Mesodermal cell (in vitro differentiated cells): Measurements from ENCODE around the gene GRID1.
"Not testable (repeated sequence)": the region's sequence is repeated elsewhere in the genome, so short reads cannot be mapped to it uniquely, and the experiment has no call there.

Experiments
- H3K27ac ChIP-seq: 2 replicates; pipeline ENCODE4 v1.7.0; 2013; ENCODE audit warnings: mild to moderate bottlenecking, low read depth, low read length, moderate library complexity; ENCODE audit not compliant: severe bottlenecking
- H3K36me3 ChIP-seq: 2 replicates; pipeline ENCODE4 v1.7.1; 2013; ENCODE audit warnings: mild to moderate bottlenecking, low read length, moderate library complexity; ENCODE audit not compliant: control insufficient read depth, insufficient read depth
- H3K4me1 ChIP-seq: one replicate; pipeline ENCODE4 v1.7.1; 2013; ENCODE audit warnings: mild to moderate bottlenecking, low read length; ENCODE audit not compliant: insufficient read depth, control insufficient read depth, poor library complexity, severe bottlenecking
- H3K4me3 ChIP-seq: 2 replicates; pipeline ENCODE4 v1.7.0; 2013; ENCODE audit warnings: low read length, control low read depth, mild to moderate bottlenecking; ENCODE audit not compliant: insufficient read depth, poor library complexity, severe bottlenecking; ENCODE audit errors: extremely low read depth
- H3K9me3 ChIP-seq: 2 replicates; pipeline ENCODE4 v1.7.1; 2013; ENCODE audit warnings: mild to moderate bottlenecking, low read length, moderate library complexity; ENCODE audit not compliant: control insufficient read depth
- WGBS, 2 experiments: methylation state at CpG; one replicate each; pipeline ENCODE4 v1.1.5; 2013; ENCODE audit warnings: missing lambda C conversion rate in 2 of 2; ENCODE audit not compliant: insufficient coverage in 2 of 2; 5-methylcytosine and 5-hydroxymethylcytosine counted together

GRID1 gene

GRCh38 chr10:85961073-85961472 is 405.5 kb downstream of the GRID1 start:
- Histone ChIP-seq H3K27ac (no peak overlapping the region), H3K9me3 (no peaks in the 10 kb centered on the region), H3K36me3 (no peaks in the 10 kb centered on the region), H3K4me1 (no peaks in the 10 kb centered on the region), H3K4me3 (no peak overlapping the region)
- 80 to 83% methylated on average over 4 to 5 of the region's 6 CpGs for WGBS, 2 experiments

DNA sequence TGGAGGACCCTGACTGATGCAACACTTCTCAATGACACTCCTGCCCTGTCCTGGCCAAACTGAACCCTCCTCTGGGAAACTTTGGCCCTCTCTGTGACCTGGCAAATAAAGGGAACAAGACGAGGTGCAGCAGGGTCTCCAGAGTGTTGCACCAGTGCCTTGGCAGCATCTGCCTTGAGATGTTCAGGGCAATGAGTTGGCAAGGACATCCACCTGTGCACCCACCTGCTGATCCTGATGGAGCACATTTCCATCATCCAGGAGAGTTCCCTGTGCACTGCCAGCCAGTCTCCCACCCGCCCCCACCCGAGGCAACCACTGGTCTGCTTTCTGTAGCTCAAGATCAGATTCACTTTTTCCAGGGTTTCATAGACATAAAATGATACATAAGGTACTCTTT is 407.4 kb downstream of the GRID1 start:
- WGBS, 2 experiments: 82% methylated on average over 3 of the region's 3 CpGs; no CpG with 5 or more reads in 1 of the 2 experiments
- no peak overlapping the region for H3K4me3 ChIP-seq

GRCh38 chr10:85950921-85951320 is 415.7 kb downstream of the GRID1 start:
- Histone ChIP-seq H3K9me3 (no peaks in the 10 kb centered on the region), H3K4me3 (no peak overlapping the region), H3K4me1 (no peaks in the 10 kb centered on the region), H3K27ac (no peak overlapping the region), H3K36me3 (no peaks in the 10 kb centered on the region)
- WGBS, 2 experiments: 90% methylated on average over 1 of the region's 2 CpGs; no CpG with 5 or more reads in 1 of the 2 experiments

More for the DNA sequence above, 407.4 kb downstream of the GRID1 start:
- no peak overlapping the region for H3K27ac ChIP-seq
- H3K4me1 ChIP-seq: no peaks in the 10 kb centered on the region
- no peaks in the 10 kb centered on the region for H3K9me3 ChIP-seq
- H3K36me3 ChIP-seq: no peaks in the 10 kb centered on the region

DNA sequence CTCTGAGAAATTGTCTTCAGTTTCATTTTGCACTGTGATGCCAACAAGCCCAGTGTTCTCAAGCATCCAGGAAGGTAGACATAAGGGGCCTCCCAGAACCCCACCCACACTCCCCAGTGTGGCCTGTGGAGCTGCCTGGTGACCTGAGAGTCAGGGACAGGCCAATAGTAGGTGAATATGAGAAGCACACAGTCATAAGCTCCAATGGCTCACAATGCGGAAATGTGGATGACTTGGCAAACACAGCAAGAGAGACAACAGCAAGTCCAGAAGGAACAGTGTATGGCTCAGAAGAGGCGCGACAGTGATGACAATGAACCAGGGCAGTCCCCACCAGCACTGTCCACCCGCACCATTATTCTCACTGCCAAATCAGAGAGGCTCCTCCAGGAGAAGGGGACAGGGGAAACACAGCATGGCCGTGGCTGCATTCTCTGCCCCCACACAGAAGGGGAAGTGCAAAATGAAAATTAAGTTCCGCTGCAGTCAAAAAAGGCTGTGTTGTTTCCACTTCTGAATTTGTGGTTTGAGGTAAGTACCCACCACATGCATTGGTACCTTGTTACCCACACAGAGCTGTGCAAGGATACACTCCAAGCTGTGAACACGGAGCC is 419.8 kb downstream of the GRID1 start:
- Histone ChIP-seq H3K27ac (no peak overlapping the region), H3K9me3 (no peaks in the 10 kb centered on the region), H3K4me1 (no peaks in the 10 kb centered on the region), H3K36me3 (no peaks in the 10 kb centered on the region), H3K4me3 (no peak overlapping the region)
- WGBS, 2 experiments: 90 to 93% methylated on average over 3 to 5 of the region's 7 CpGs

DNA sequence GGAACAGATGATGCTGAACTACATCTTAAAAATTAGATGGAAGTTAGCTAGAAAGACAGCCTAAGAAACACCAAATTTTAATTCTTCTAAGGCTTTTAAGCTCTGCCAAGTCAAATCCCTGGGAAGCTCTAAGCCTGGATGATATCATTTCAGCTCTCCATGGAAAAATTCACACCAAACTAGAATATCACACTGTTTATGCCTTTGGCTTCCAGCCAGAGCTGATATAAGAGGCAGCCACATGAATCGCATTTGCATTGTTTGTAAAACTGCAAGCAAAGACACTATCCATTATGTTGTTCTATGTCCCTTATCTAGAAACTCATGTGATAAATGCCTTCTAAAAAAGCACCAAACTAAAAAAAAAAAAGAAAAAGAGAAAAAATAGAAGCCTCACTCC is 430.4 kb downstream of the GRID1 start:
- H3K36me3 ChIP-seq: no peaks in the 10 kb centered on the region
- H3K9me3 ChIP-seq: no peaks in the 10 kb centered on the region
- no peak overlapping the region for H3K4me3 ChIP-seq
- 75 to 100% methylated on average over 1 of the region's 1 CpG for WGBS, 2 experiments
- no peak overlapping the region for H3K27ac ChIP-seq
- no peaks in the 10 kb centered on the region for H3K4me1 ChIP-seq

DNA sequence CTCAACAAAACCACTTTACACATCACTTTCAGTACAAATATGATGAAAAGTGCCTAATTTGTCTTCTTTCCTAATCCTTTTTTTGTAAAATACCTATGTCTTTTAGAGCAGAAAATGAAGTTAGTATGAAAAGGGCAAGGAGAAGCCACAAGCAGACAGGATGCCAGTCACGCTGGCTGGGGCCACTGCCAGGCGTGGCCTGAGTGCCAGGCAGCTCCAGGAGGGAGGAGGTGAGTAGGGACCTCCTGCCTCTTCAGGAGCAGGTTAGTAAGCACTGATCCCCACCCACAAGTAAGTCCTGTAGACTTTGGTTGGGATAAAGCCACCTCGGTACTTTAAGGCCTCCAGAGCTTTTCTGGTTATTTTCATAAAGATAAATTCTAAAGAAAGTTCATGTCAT is 432.0 kb downstream of the GRID1 start:
- 100% methylated on average over 2 of the region's 3 CpGs; no CpG with 5 or more reads in 1 of the 2 experiments for WGBS, 2 experiments
- no peaks in the 10 kb centered on the region for H3K9me3 ChIP-seq
- no peaks in the 10 kb centered on the region for H3K36me3 ChIP-seq
- H3K27ac ChIP-seq: no peak overlapping the region
- no peaks in the 10 kb centered on the region for H3K4me1 ChIP-seq
- H3K4me3 ChIP-seq: no peak overlapping the region

DNA sequence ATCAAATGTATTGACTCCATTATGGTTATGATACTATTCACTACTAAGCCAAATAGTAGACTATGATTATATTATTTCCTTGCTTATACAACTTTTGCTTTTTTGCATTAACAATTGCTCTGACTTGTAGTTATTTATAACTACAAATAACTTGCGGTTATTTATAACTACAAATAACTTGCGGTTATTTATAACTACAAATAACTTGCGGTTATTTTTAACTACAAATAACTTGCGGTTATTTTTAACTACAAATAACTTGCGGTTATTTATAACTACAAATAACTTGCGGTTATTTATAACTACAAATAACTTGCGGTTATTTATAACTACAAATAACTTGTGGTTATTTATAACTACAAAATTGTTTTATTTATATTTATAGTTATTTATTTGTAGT is 436.6 kb downstream of the GRID1 start:
- WGBS, 2 experiments: 80% methylated on average over 1 of the region's 7 CpGs; no CpG with 5 or more reads in 1 of the 2 experiments
- H3K4me1 ChIP-seq, H3K4me3 ChIP-seq, H3K36me3 ChIP-seq, H3K9me3 ChIP-seq, H3K27ac ChIP-seq: not testable (repeated sequence)

GRCh38 chr10:85927952-85928665 is 438.5 kb downstream of the GRID1 start:
- H3K36me3 ChIP-seq: no peaks in the 10 kb centered on the region
- H3K4me1 ChIP-seq: peaks cover 4% of the 10 kb centered on the region
- whole genome bisulfite sequencing, 2 experiments: 84 to 90% methylated on average over 4 of the region's 9 CpGs
- no peaks in the 10 kb centered on the region for H3K9me3 ChIP-seq
- no peak overlapping the region for H3K27ac ChIP-seq
- H3K4me3 ChIP-seq: no peak overlapping the region

DNA sequence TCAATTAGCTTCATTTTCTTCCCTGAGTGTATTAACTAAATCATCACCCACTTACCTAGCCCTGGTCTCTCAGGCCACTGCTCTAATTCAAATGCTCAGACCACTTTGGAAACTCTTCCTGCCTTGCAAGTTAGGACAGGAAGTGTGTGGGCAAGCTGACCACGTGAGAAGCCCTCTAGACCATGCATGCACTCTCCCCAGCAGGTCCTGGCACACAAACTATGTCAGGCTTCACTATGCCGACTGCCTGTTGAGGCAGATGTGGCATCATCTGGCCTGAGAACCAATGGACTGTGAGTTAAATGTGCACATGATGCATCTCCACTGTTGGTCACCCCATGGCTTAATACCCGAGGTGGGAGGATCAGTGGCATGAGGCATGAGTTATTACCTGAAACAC is 439.6 kb downstream of the GRID1 start:
- Histone ChIP-seq H3K36me3 (no peaks in the 10 kb centered on the region), H3K4me3 (no peak overlapping the region), H3K9me3 (no peaks in the 10 kb centered on the region), H3K4me1 (peaks cover 4% of the 10 kb centered on the region), H3K27ac (no peak overlapping the region)
- WGBS, 2 experiments: 83 to 85% methylated on average over 2 to 3 of the region's 3 CpGs

DNA sequence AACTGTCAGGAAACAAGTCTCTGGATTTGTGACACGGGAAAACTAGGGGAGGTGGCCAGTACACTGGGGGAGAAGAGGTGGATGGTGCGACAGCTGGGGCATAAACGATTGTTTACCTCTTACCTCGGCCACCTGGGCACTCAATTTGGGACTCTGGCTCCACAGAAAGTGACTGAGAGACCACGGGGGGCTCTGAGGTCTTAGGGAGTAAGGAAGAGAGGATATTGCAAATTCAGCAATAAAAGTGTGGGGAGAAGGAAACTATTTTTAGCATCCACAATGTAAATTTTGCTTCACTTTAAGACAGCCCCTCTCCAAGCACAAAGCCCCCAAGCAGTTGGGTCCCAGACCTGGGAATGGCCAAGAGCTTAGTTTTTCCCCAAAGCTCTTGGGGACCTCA is 440.5 kb downstream of the GRID1 start:
- 90 to 94% methylated on average over 4 of the region's 5 CpGs for WGBS, 2 experiments
- no peak overlapping the region for H3K4me3 ChIP-seq
- H3K36me3 ChIP-seq: no peaks in the 10 kb centered on the region
- no peak overlapping the region for H3K27ac ChIP-seq
- no peaks in the 10 kb centered on the region for H3K9me3 ChIP-seq
- peaks cover 4% of the 10 kb centered on the region for H3K4me1 ChIP-seq

- WGBS, 2 experiments: 86 to 93% methylated on average over 5 of the region's 5 CpGs
- Histone ChIP-seq H3K36me3 (no peaks in the 10 kb centered on the region), H3K4me1 (peaks cover 4% of the 10 kb centered on the region), H3K27ac (no peak overlapping the region), H3K9me3 (no peaks in the 10 kb centered on the region), H3K4me3 (no peak overlapping the region)
These were observed 441.3 kb downstream of the GRID1 start for GRCh38 chr10:85925201-85925750.
